Endodermal cell (in vitro differentiated cells): Measurements from ENCODE around the gene ORC1. TPM values are rescaled to one million over a fixed set of nuclear protein-coding genes. Genes with fewer than 3 reads are reported as not detected.
A peak's percentile ranks its signal among the peaks of the same experiment; 100 is the strongest.

Experiments
- DNase-seq: peaks from one replicate; pipeline ENCODE4 v3.0.0-alpha.2; 2017
- H3K27ac ChIP-seq: 2 replicates; pipeline ENCODE4 v1.5.1; 2013; ENCODE audit warnings: mild to moderate bottlenecking, low read depth, low read length, moderate library complexity
- H3K27me3 ChIP-seq: 2 replicates; pipeline ENCODE4 v1.6.1; 2013; ENCODE audit warnings: mild to moderate bottlenecking, low read length, moderate library complexity; ENCODE audit not compliant: insufficient read depth, control insufficient read depth, poor library complexity, severe bottlenecking
- H3K36me3 ChIP-seq: 2 replicates; pipeline ENCODE4 v1.7.0; 2013; ENCODE audit warnings: mild to moderate bottlenecking, low read length, moderate library complexity; ENCODE audit not compliant: control insufficient read depth, insufficient read depth
- H3K4me1 ChIP-seq: one replicate; pipeline ENCODE4 v1.7.0; 2013; ENCODE audit warnings: low read length; ENCODE audit not compliant: control insufficient read depth, insufficient read depth
- H3K4me3 ChIP-seq: 2 replicates; pipeline ENCODE4 v1.5.1; 2013; ENCODE audit warnings: mild to moderate bottlenecking, low read length, moderate library complexity
- H3K9ac ChIP-seq: 2 replicates; pipeline ENCODE4 v1.6.1; 2013; ENCODE audit warnings: mild to moderate bottlenecking, low read length, moderate library complexity; ENCODE audit not compliant: poor library complexity, severe bottlenecking; ENCODE audit errors: extremely low read depth
- H3K9me3 ChIP-seq: 2 replicates; pipeline ENCODE4 v1.6.1; 2013; ENCODE audit warnings: mild to moderate bottlenecking, low read length, moderate library complexity; ENCODE audit not compliant: control insufficient read depth
- H3K27ac Mint-ChIP-seq: 2 replicates; pipeline ENCODE4 v1.8.0; 2020; ENCODE audit warnings: mixed read lengths
- H3K27me3 Mint-ChIP-seq: 2 replicates; pipeline ENCODE4 v1.8.0; 2021; ENCODE audit warnings: mild to moderate bottlenecking, mixed read lengths; ENCODE audit not compliant: insufficient read depth
- H3K36me3 Mint-ChIP-seq: 2 replicates; pipeline ENCODE4 v1.8.0; 2020; ENCODE audit warnings: low read depth, mixed read lengths
- H3K4me1 Mint-ChIP-seq: 2 replicates; pipeline ENCODE4 v1.8.0; 2020; ENCODE audit warnings: mixed read lengths
- H3K4me3 Mint-ChIP-seq: 2 replicates; pipeline ENCODE4 v1.8.0; 2020; ENCODE audit warnings: mild to moderate bottlenecking, moderate library complexity, mixed read lengths
- H3K9me3 Mint-ChIP-seq: 2 replicates; pipeline ENCODE4 v1.8.0; 2020; ENCODE audit warnings: mild to moderate bottlenecking, mixed read lengths
- CTCF ChIP-seq: fragments of 200-600 bp; sonication (generic); conservative IDR thresholded peaks from 2 replicates; pipeline ENCODE4 v1.5.0; 2021; ENCODE audit warnings: antibody characterized with exemption, mild to moderate bottlenecking
- WGBS, 2 experiments: methylation state at CpG; one replicate each; pipeline versions ENCODE4 v1.1.5 to v1.1.7; 2013; ENCODE audit warnings: missing lambda C conversion rate in 2 of 2, mixed read lengths in 1 of 2; ENCODE audit not compliant: insufficient coverage in 1 of 2, insufficient read length in 1 of 2; 5-methylcytosine and 5-hydroxymethylcytosine counted together
- total RNA-seq, 2 donors: library from RNA; stranded (reverse); fragmentation: NEBNext Ultra II Directional in 1 of 2; extraction: Animal tissue kit (Norgen Biotek cat#: 25700) in 1 of 2; gene quantifications; 2 replicates in 1 of 2; 3 replicates in 1 of 2; pipeline ENCODE4 v1.2.1, GENCODE V29; 2021

The ORC1 gene
- total RNA-seq, 2 donors from 2014 or later: 23.0 to 25.5 TPM

- no peak overlapping the region for H3K9ac ChIP-seq
- no peak for DNase-seq
- H3K4me3 ChIP-seq: peak overlapping the region; percentile 96
- H3K9me3 ChIP-seq: no peaks in the 10 kb centered on the region
- peaks cover 32% of the 10 kb centered on the region for H3K36me3 ChIP-seq
- Mint-ChIP-seq H3K4me1 (peaks cover 22% of the 10 kb centered on the region), H3K27me3 (no peaks in the 10 kb centered on the region), H3K4me3 (peak overlapping the region; percentile 94), H3K27ac (no peak overlapping the region), H3K36me3 (peaks cover 22% of the 10 kb centered on the region), H3K9me3 (no peaks in the 10 kb centered on the region)
- no peak for TF ChIP-seq CTCF
- H3K27ac ChIP-seq: no peak overlapping the region
- 80 to 87% methylated on average over 5 of the region's 5 CpGs for WGBS, 2 experiments
- H3K27me3 ChIP-seq: no peaks in the 10 kb centered on the region
- no peaks in the 10 kb centered on the region for H3K4me1 ChIP-seq
Observed at GRCh38 chr1:52367272-52367671, 37.0 kb downstream of the ORC1 start.

GRCh38 chr1:52366517-52366827 lies 37.8 kb downstream of the ORC1 start:
- no peaks in the 10 kb centered on the region for H3K9me3 ChIP-seq

GRCh38 chr1:52365746-52366516 lies 38.3 kb downstream of the ORC1 start, which contains the start of gene CC2D1B:
CC2D1B (minus strand) TSS chr1:52366205; CDS start chr1:52364620, 1,585 bp downstream.
- no peaks in the 10 kb centered on the region for H3K4me1 ChIP-seq
- H3K4me3 Mint-ChIP-seq: peak within 1 kb of the TSS; percentile 94
- DNase-seq: peak; percentile 100
- H3K9me3 ChIP-seq: no peaks in the 10 kb centered on the region
- H3K9me3 Mint-ChIP-seq: no peaks in the 10 kb centered on the region
- TF ChIP-seq CTCF: peak; percentile 41
- H3K27ac Mint-ChIP-seq: peak within 1 kb of the TSS; percentile 98
- H3K9ac ChIP-seq: peak within 1 kb of the TSS; percentile 84
- whole genome bisulfite sequencing, 2 experiments: 0% methylated on average over 41 to 92 of the region's 92 CpGs
- H3K36me3 ChIP-seq: peaks cover 37% of the 10 kb centered on the region
- no peaks in the 10 kb centered on the region for H3K27me3 ChIP-seq
- peak within 1 kb of the TSS; percentile 96 for H3K4me3 ChIP-seq
- H3K4me1 Mint-ChIP-seq: peaks cover 22% of the 10 kb centered on the region
- H3K27me3 Mint-ChIP-seq: no peaks in the 10 kb centered on the region
- H3K27ac ChIP-seq: peak within 1 kb of the TSS; percentile 76
- H3K36me3 Mint-ChIP-seq: peaks cover 25% of the 10 kb centered on the region

More at GRCh38 chr1:52366517-52366827, 37.8 kb downstream of the ORC1 start:
- no peaks in the 10 kb centered on the region for H3K27me3 ChIP-seq
- H3K36me3 ChIP-seq: peaks cover 37% of the 10 kb centered on the region
- no peaks in the 10 kb centered on the region for H3K27me3 Mint-ChIP-seq
- TF ChIP-seq CTCF: no peak
- 41 to 58% methylated on average over 8 of the region's 8 CpGs for WGBS, 2 experiments
- H3K4me1 Mint-ChIP-seq: peaks cover 22% of the 10 kb centered on the region
- H3K27ac ChIP-seq: no peak overlapping the region
- peak overlapping the region; percentile 96 for H3K4me3 ChIP-seq
- no peak for DNase-seq
- H3K9ac ChIP-seq: no peak overlapping the region
- H3K9me3 Mint-ChIP-seq: no peaks in the 10 kb centered on the region
- no peak overlapping the region for H3K27ac Mint-ChIP-seq
- peak overlapping the region; percentile 94 for H3K4me3 Mint-ChIP-seq
- peaks cover 23% of the 10 kb centered on the region for H3K36me3 Mint-ChIP-seq
- no peaks in the 10 kb centered on the region for H3K4me1 ChIP-seq
